Measurements from ENCODE around the gene DUSP22.

DUSP22 gene

GRCh38 chr6:353642-354614 lies 61.6 kb downstream of the DUSP22 start:
- no peak for DNase-seq

GRCh38 chr6:354631-355280 lies 62.5 kb downstream of the DUSP22 start:
- DNase-seq = no peak

DNA sequence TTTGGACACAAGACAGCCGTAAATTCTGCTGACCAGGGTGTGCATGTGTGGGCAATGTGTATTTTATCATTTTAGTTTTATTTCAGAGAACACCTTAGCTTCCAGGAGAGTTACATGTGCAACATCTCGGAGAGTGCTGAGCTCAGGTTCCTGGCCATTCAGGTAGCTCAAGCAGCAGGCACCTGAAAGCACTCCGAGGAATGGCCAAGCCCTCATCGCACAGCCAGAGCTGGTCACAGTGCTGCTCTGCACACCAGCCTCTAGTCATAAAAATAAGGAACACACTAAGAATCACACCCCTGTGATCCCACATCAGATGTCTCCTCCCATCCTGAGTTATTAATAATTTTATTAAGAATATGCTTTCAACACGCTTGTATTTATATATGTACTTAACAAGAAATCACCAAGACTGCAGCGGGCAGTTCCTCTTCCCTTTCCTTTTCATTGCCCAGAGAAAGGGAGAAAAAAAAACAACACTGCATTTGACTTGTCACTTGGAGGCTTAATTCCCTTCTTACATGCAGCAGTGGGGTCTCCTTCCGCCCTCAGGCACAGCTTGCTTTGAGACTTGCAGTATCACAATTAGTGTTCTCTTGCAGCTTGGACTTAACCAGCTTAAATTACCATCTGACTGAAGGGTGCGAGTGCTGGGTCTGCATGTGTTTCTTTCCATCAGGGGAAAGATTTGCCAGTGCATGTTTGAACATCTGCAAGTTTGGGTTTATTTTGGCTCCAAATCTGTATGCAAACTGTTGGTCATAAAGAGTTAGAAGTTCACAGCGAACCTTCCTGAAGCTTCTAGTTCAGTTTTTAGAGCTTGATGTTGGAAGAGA lies 63.3 kb downstream of the DUSP22 start:
- no peak for DNase-seq

- peak in 1 of 2 experiments; percentile 17 for DNase-seq
These were observed 64.6 kb downstream of the DUSP22 start for GRCh38 chr6:356828-357251.

DNA sequence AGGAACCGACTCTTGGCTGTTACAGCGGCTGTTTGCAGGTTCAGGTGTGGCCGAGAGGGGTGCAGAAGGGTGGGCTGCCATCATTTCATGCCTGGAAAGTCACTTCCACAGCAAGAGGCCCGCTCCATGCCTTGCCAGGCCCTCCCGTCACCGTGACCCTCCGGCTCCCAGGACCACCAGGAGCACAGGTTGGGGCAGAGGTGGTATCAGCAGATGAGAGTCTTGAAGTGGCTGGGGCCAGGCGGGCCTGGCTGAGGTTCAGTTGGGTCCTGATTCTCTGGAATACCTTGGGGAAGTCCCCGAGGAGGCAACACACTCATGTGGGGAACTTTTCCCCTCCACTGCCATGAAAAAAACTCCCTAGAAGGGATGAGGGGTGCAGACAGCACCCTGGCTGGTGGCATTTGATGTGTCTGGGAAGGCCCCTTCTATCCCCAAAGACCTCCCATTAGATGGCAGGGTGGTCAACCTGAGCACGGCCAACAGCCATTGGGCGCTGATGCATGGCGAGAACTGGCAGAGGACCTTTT lies 65.0 kb downstream of the DUSP22 start:
- DNase-seq = no peak

GRCh38 chr6:357791-358341 lies 65.6 kb downstream of the DUSP22 start:
- DNase-seq = no peak

DNA sequence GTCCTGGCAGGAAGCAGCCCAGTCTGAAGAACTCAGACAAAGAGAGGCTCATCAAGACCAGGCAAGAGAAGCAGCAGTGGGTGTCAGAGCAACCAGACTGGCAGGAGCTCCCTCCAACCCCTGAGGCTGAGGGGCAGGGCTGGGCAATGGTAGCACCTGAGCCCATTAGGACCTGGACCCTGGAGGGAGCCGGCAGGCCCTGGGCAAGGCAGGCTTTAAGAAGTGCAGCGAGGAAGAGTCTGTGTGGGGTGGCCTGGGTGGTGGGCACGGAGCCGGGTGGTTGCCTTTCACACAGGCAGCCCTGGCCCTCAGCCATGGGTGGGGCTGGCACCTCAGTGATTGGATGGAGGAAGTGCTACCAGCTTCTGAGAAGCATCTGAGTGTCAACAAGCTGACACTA lies 66.1 kb downstream of the DUSP22 start:
- no peak for DNase-seq

DNA sequence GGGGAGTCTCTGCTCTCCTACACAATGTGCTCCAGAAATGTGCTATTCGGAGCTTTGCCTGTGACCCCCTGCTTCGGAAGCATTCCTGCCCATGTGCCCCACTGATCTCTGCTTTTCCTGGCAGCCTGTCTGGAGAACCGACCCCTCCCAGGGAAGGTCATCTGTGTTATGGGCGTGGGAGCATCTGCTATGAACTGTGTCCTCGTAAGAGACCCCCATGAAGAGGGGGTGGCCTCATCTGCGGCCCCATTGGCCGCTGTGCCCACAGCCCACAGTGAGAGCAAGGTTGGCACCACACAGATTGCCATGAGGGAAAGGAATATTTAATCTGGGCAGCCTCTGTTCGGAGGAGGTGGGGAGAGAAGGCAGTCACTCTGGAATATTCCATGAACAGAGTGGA lies 66.6 kb downstream of the DUSP22 start:
- no peak for DNase-seq

- DNase-seq = no peak
These were observed 67.2 kb downstream of the DUSP22 start for GRCh38 chr6:359261-360035.

- DNase-seq = no peak
These were observed 68.1 kb downstream of the DUSP22 start for GRCh38 chr6:360349-360748.

- no peak for DNase-seq
These were observed 68.6 kb downstream of the DUSP22 start for GRCh38 chr6:360764-361373.

- no peak for DNase-seq
These were observed 69.3 kb downstream of the DUSP22 start for GRCh38 chr6:361411-362132.

DNA sequence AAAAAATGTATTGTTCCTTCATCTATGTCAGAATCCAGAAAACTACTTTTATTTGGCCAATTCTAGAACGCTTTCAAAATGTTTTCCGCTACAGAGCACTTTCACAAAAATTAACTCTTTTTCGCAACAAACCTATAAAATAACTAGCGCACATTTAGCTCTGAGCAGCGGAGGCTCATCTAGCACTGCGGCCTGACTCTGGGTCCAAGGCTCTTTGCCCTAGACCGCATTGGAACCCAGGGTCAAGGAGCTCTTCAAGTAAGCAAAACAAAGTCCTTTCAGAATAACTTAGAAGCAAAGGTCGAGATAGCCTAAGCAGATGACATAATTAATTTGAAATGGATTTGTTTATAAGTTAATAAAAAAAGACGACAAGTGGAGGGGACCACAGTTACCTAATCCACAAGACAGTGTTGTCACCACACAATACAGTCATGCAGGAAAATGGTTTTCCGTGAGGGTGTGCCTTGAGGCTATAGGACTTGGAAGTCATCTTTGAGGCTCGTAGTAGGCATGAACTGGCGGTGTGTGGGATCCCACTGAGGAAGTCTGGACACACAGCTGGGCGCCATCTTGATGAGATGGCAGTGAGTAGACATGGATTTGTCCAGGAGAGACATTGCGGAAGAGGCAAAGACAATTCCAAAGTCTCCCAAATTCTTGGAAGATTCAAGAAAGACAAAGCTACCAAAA lies 70.1 kb downstream of the DUSP22 start:
- DNase-seq = no peak

GRCh38 chr6:362924-363249 lies 70.6 kb downstream of the DUSP22 start:
- no peak for DNase-seq

DNA sequence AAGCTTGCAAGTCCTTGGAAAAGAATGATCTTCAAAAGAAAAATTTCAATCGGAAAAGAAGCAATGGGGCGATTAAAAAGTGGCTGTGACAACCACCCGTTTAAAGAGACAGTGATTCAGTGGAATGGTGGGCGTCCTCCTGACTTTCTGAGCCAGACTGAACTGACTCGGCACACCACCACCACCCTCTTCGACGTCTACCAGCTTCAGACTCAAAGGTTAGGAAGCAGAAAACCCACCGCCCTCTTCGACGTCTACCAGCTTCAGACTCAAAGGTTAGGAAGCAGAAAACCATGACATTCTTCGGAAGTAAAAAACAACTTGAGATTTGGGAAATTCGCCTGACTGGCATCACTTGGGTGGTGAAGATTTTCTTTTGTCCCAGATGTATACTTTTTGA lies 71.0 kb downstream of the DUSP22 start:
- no peak for DNase-seq

- DNase-seq = no peak
These were observed 71.6 kb downstream of the DUSP22 start for GRCh38 chr6:363909-364308.

- no peak for DNase-seq
These were observed 72.6 kb downstream of the DUSP22 start for GRCh38 chr6:364609-365540.

GRCh38 chr6:365835-366234 lies 73.5 kb downstream of the DUSP22 start:
- no peak for DNase-seq
